Smooth muscle cell of the umbilical artery (primary cell): Measurements from ENCODE around the gene POLR1C. TPM values are rescaled to one million over a fixed set of nuclear protein-coding genes. Genes with fewer than 3 reads are reported as not detected.

Experiments used
- total RNA-seq: library from RNA; depleted of rRNA; stranded (reverse); fragments of >200 nt; gene quantifications from 2 replicates; pipeline ENCODE4 v1.2.3, GENCODE V29; 2014

POLR1C gene
- total RNA-seq: 23.4 and 24.6 TPM in 2 replicates

GRCh38 chr6:43516697-43517504, at the start of gene POLR1C, which contains the start of gene YIPF3:
Gene POLR1C, plus strand, starts transcription at chr6:43517089. Its CDS starts 21 bp downstream, at chr6:43517110.
Gene YIPF3, minus strand, starts transcription at chr6:43516926. Its CDS starts 119 bp downstream, at chr6:43516807.

GRCh38 chr6:43477235-43478007, 39.5 kb upstream of the POLR1C start, which contains the start of gene TJAP1:
Gene TJAP1, plus strand, starts transcription at chr6:43477570. Its CDS starts 21,432 bp downstream, at chr6:43499002.

GRCh38 chr6:43509984-43510826, 6.7 kb upstream of the POLR1C start, which contains the start of gene LRRC73:
Gene LRRC73, minus strand, starts transcription at chr6:43510346. Its CDS starts 561 bp downstream, at chr6:43509785.

Other genes with a start within 250 kb of the POLR1C start
- gene SLC22A7, start 218.8 kb upstream of the POLR1C start, total RNA-seq: not detected in 2 replicates
- not detected in 2 replicates for gene CRIP3, start 208.3 kb upstream of the POLR1C start, total RNA-seq
- 6.5 and 9.1 TPM in 2 replicates for gene ZNF318, start 147.4 kb upstream of the POLR1C start, total RNA-seq
- 23.2 and 37.5 TPM in 2 replicates for gene ABCC10, start 89.5 kb upstream of the POLR1C start, total RNA-seq
- 0.30 and 1.6 TPM in 2 replicates for gene DLK2, start 61.5 kb upstream of the POLR1C start, total RNA-seq
- gene TJAP1, start 39.5 kb upstream of the POLR1C start, total RNA-seq: 7.4 and 17.7 TPM in 2 replicates
- gene LRRC73, start 6.7 kb upstream of the POLR1C start, total RNA-seq: 0.30 and 0.46 TPM in 2 replicates
- 119 and 120 TPM in 2 replicates for gene YIPF3, start 163 bp upstream of the POLR1C start, total RNA-seq
- gene XPO5, start 58.9 kb downstream of the POLR1C start, total RNA-seq: 25.5 and 40.0 TPM in 2 replicates
- 27.6 and 47.4 TPM in 2 replicates for gene POLH, start 59.1 kb downstream of the POLR1C start, total RNA-seq
- 68.4 and 71.3 TPM in 2 replicates for gene GTPBP2, start 112.2 kb downstream of the POLR1C start, total RNA-seq
- gene MAD2L1BP, start 118.8 kb downstream of the POLR1C start, total RNA-seq: 33.4 and 38.6 TPM in 2 replicates
- 0.59 and 0.65 TPM in 2 replicates for gene RSPH9, start 127.9 kb downstream of the POLR1C start, total RNA-seq
- gene MRPS18A, start 170.7 kb downstream of the POLR1C start, total RNA-seq: 22.0 and 28.2 TPM in 2 replicates